ENCODE data around the gene CCDC92B. TPM values are rescaled to one million over a fixed set of nuclear protein-coding genes. Genes with fewer than 3 reads are reported as not detected.

The CCDC92B gene
- polyA plus RNA-seq, 1 experiment = 0.02 TPM

DNA sequence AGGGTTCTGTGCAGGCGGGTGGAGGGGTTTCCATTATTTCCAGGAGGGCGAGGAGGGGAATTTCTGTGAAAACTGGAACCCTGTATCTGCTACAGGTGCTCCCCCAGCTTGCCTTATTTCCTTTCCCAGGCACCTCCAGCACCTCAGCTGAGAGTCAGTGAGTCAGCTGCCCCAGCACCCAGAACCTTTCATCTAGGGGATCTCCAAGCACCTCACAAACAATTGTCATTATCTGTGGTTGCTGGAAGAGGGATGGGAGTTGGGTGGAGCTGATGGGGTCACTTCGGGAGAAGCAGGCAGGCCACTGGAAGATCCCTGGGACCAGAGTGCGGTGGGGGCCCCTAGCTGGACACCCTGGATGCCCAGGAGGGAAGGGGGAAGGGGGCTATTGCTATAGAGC lies 27.8 kb downstream of the CCDC92B start:
- Histone ChIP-seq H3K27me3 (ENCODE audit: control insufficient read depth, insufficient read depth, low read length) (peaks cover 17% of the 10 kb centered on the region), H3K36me3 (ENCODE audit: control insufficient read depth, insufficient read depth, low read length) (no peaks in the 10 kb centered on the region), H3K4me3 (ENCODE audit: low read depth, low read length) (no peak overlapping the region)
- TF ChIP-seq, protein P1, sequence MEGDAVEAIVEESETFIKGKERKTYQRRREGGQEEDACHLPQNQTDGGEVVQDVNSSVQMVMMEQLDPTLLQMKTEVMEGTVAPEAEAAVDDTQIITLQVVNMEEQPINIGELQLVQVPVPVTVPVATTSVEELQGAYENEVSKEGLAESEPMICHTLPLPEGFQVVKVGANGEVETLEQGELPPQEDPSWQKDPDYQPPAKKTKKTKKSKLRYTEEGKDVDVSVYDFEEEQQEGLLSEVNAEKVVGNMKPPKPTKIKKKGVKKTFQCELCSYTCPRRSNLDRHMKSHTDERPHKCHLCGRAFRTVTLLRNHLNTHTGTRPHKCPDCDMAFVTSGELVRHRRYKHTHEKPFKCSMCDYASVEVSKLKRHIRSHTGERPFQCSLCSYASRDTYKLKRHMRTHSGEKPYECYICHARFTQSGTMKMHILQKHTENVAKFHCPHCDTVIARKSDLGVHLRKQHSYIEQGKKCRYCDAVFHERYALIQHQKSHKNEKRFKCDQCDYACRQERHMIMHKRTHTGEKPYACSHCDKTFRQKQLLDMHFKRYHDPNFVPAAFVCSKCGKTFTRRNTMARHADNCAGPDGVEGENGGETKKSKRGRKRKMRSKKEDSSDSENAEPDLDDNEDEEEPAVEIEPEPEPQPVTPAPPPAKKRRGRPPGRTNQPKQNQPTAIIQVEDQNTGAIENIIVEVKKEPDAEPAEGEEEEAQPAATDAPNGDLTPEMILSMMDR (IDR thresholded peaks at IDR 0.05; ENCODE audit: insufficient read depth, low read depth, low read length) = no peak
- ChIA-PET CTCF (no interaction called here), POLR2A (no interaction called here)
- DNase-seq (ENCODE audit: low read depth) = no peak

DNA sequence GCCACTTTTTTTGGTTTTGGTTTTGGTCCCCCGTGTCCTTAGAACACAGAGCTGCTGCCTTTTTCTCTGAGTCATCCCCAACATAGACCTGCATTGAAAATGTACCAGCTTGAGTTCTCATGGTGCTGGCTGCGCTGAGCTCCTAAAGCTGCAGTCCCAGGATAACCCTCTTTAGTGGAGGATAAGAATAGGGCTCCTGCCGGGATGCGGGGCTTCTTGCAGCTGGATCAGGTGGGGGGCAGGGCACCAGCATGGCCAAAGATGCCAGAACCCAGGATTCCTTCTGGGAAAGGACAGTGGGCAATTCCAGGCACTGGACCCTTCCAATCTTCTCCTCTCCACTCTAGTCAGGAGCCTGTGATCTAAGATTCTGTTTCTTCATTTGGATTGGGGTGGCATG lies 29.6 kb downstream of the CCDC92B start:
- TF ChIP-seq, protein P1 (IDR thresholded peaks at IDR 0.05; ENCODE audit: insufficient read depth, low read depth, low read length) = no peak
- Histone ChIP-seq H3K27me3 (ENCODE audit: control insufficient read depth, insufficient read depth, low read length) (peaks cover 10% of the 10 kb centered on the region), H3K4me3 (ENCODE audit: low read depth, low read length) (no peak overlapping the region), H3K36me3 (ENCODE audit: control insufficient read depth, insufficient read depth, low read length) (no peaks in the 10 kb centered on the region)
- no peak for DNase-seq (ENCODE audit: low read depth)
- POLR2A ChIA-PET = no interaction called here
- CTCF ChIA-PET = no interaction called here

DNA sequence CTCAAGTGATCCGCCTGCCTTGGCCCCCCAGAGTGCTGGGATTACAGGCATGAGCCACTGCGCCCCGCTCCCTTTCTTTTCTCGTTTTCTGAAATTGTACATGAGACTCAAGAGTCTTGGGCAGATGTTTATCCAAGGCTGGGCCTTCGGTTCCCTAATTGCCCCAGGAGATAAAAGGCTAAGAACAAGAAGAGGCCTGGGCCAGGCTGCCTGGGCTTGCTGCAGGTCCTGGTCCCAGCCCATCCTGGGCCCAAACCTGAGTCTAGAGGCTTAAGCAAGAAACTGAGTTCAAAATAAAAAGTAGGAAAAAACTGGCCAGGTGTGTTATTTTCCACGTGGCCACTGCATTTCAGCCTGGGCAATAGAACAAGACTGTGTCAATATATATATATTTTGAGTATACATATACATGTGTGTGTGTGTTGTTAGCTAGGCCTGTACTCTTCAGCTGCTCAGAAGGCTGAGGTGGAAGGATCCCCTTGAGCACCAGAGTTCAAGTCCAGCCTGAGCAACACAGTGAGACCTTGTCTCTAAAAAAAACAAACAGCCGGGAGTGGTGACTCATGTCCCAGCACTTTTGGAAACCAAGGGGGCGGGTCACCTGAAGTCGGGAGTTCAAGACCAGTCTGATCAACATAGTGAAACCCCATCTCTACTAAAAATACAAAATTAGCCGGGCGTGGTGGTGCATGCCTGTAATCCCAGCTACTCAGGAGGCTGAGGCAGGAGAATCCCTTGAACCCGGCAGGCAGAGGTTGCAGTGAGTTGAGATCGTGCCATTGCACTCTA lies 31.1 kb downstream of the CCDC92B start:
- DNase-seq (ENCODE audit: low read depth) = no peak
- TF ChIP-seq, protein P1 (IDR thresholded peaks at IDR 0.05; ENCODE audit: insufficient read depth, low read depth, low read length) = no peak
- peaks cover 9% of the 10 kb centered on the region for H3K27me3 ChIP-seq (ENCODE audit: control insufficient read depth, insufficient read depth, low read length)
- CTCF ChIA-PET = no interaction called here
- no peaks in the 10 kb centered on the region for H3K36me3 ChIP-seq (ENCODE audit: control insufficient read depth, insufficient read depth, low read length)
- POLR2A ChIA-PET = interaction anchor here (0.7 kb wide), 1 partner anchor 207 kb away, joined by 3 read pairs; no protein-coding TSS in a partner anchor
- no peak overlapping the region for H3K4me3 ChIP-seq (ENCODE audit: low read depth, low read length)

DNA sequence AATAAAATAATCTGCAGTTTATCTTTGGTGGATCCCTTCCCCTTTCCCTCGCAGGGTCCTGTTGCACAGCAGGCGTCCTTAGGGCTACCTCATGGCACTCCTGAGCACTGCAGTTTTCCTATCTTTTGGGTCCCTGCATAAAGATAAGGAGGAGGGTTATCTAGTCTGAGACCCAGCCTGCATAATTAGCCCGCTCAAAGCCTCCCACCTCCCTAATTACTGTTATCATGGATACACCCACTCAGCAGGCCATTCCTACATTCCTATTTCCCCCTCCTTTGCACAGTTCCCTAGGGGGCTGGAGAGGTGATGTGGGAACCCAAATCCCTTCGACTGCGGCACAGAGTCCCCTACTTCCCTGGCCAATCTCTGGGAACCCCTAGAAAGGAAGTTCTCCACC lies 32.8 kb downstream of the CCDC92B start:
- CTCF ChIA-PET = no interaction called here

DNA sequence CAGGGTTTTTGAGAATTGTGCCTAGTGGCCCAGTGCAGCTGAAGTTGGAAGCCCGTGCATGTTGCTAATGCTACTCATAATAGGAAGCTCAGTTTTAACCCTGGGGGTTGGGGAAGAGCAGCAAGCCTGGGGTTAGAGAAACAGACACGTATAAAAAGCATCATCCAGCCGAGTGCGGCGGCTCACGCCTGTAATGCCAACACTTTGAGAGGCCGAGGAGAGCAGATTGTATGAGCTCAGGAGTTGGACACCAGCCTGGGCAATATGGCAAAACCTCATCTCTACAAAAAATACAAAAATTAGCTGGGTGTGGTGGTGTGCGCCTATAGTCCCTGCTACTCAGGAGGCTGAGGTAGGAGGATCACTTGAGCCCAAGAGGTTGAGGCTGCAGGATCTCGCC lies 35.6 kb downstream of the CCDC92B start:
- DNase-seq (ENCODE audit: low read depth) = no peak

More for the DNA sequence above, 32.8 kb downstream of the CCDC92B start:
- Histone ChIP-seq H3K27me3 (ENCODE audit: control insufficient read depth, insufficient read depth, low read length) (peaks cover 1% of the 10 kb centered on the region; the same call in 1 of the 2 replicates), H3K36me3 (ENCODE audit: control insufficient read depth, insufficient read depth, low read length) (no peaks in the 10 kb centered on the region), H3K4me3 (ENCODE audit: low read depth, low read length) (no peak overlapping the region)
- POLR2A ChIA-PET = no interaction called here
- TF ChIP-seq, protein P1 (IDR thresholded peaks at IDR 0.05; ENCODE audit: insufficient read depth, low read depth, low read length) = no peak
- DNase-seq (ENCODE audit: low read depth) = no peak

More for the DNA sequence above, 35.6 kb downstream of the CCDC92B start:
- ChIA-PET CTCF (no interaction called here), POLR2A (no interaction called here)
- no peaks in the 10 kb centered on the region for H3K36me3 ChIP-seq (ENCODE audit: control insufficient read depth, insufficient read depth, low read length)
- no peaks in the 10 kb centered on the region for H3K27me3 ChIP-seq (ENCODE audit: control insufficient read depth, insufficient read depth, low read length)
- TF ChIP-seq, protein P1 (IDR thresholded peaks at IDR 0.05; ENCODE audit: insufficient read depth, low read depth, low read length) = no peak
- no peak overlapping the region for H3K4me3 ChIP-seq (ENCODE audit: low read depth, low read length)

All from BJ (cell line).